H1 (cell line): ENCODE results near the gene LRRC49. TPM values are rescaled to one million over a fixed set of nuclear protein-coding genes. Genes with fewer than 3 reads are reported as not detected.

Experiments
- CTCF ChIA-PET: fragments of 300-600 bp; sonication (Branson Sonifier 250); formaldehyde crosslinking; loops from one replicate; lab custom pipeline; 2021; ENCODE audit not compliant: partially characterized antibody; lab: Charles Lee
- POLR2A ChIA-PET: fragments of 300-600 bp; sonication (Branson Sonifier 250); formaldehyde crosslinking; loops from one replicate; lab custom pipeline; 2021; ENCODE audit warnings: inconsistent platforms; ENCODE audit not compliant: partially characterized antibody; lab: Charles Lee
- DNase-seq, 2 experiments: peaks; one replicate each; pipeline versions ENCODE4 v3.0.0 to v3.0.0-alpha.2; 2010 to 2022; ENCODE audit warnings: low spot score in 2 of 2, low read depth in 1 of 2, mixed read lengths in 1 of 2
- FAIRE-seq: peaks from 2 replicates; lab custom pipeline; 2011; peaks lifted over from hg19 to GRCh38; lab: Jason Lieb, UNC
- H2AFZ ChIP-seq: 2 replicates; pipeline ENCODE4 v1.8.1; 2012; ENCODE audit warnings: low read length, inconsistent platforms
- H2AK5ac ChIP-seq: 2 replicates; pipeline ENCODE4 v1.6.1; 2013; ENCODE audit warnings: low read depth, low read length
- H2BK120ac ChIP-seq: replicated peaks from 2 replicates; pipeline ENCODE3; 2013; ENCODE audit warnings: low read depth, low read length, inconsistent platforms
- H2BK12ac ChIP-seq: 2 replicates; pipeline ENCODE4 v1.6.1; 2013; ENCODE audit warnings: low read depth, low read length
- H2BK15ac ChIP-seq: 2 replicates; pipeline ENCODE4 v1.6.1; 2013; ENCODE audit warnings: low read length
- H2BK20ac ChIP-seq: 2 replicates; pipeline ENCODE4 v1.6.1; 2013; ENCODE audit warnings: low read length
- H2BK5ac ChIP-seq: 2 replicates; pipeline ENCODE4 v1.6.1; 2013; ENCODE audit warnings: low read depth, low read length
- H3K14ac ChIP-seq: 2 replicates; pipeline ENCODE4 v1.6.1; 2013; ENCODE audit warnings: inconsistent platforms; ENCODE audit not compliant: insufficient read length
- H3K18ac ChIP-seq: 2 replicates; pipeline ENCODE4 v1.6.1; 2013; ENCODE audit warnings: low read length; ENCODE audit errors: extremely low read depth
- H3K23ac ChIP-seq: 2 replicates; pipeline ENCODE4 v1.6.1; 2013; ENCODE audit warnings: inconsistent platforms; ENCODE audit not compliant: insufficient read length
- H3K23me2 ChIP-seq: 2 replicates; pipeline ENCODE4 v1.6.1; 2013; ENCODE audit warnings: low read depth, low read length
- H3K27ac ChIP-seq: 2 replicates; pipeline ENCODE4 v1.6.1; 2011; ENCODE audit warnings: low read depth, low read length, inconsistent platforms
- H3K27me3 ChIP-seq, 4 experiments: replicated peaks in 1 of 4; 1 replicate in 1 of 4; 2 replicates in 3 of 4; pipeline versions ENCODE4 v1.6.1 to v1.8.1; 2011 to 2013; ENCODE audit warnings: low read length in 3 of 4, mild to moderate bottlenecking in 3 of 4, inconsistent platforms in 2 of 4, mixed read lengths in 2 of 4, moderate library complexity in 1 of 4; ENCODE audit not compliant: control insufficient read depth in 3 of 4, insufficient read depth in 3 of 4; ENCODE audit errors: extremely low read depth in 1 of 4
- H3K36me3 ChIP-seq, 4 experiments: 2 replicates each; pipeline versions ENCODE4 v1.6.1 to v1.8.1; 2011 to 2013; ENCODE audit warnings: mild to moderate bottlenecking in 4 of 4, low read length in 3 of 4, moderate library complexity in 2 of 4, control low read depth in 1 of 4, inconsistent platforms in 1 of 4; ENCODE audit not compliant: insufficient read depth in 4 of 4, control insufficient read depth in 2 of 4
- H3K4ac ChIP-seq: replicated peaks from 2 replicates; pipeline ENCODE3; 2013; ENCODE audit warnings: low read length, low read depth, mixed read lengths, inconsistent platforms; ENCODE audit not compliant: insufficient read length
- H3K4me1 ChIP-seq, 4 experiments: replicated peaks in 1 of 4; 1 replicate in 1 of 4; 2 replicates in 3 of 4; pipeline versions ENCODE4 v1.6.1 to v1.8.1; 2011 to 2013; ENCODE audit warnings: low read length in 3 of 4, inconsistent platforms in 2 of 4, mixed read lengths in 1 of 4; ENCODE audit not compliant: insufficient read depth in 4 of 4, control insufficient read depth in 3 of 4
- H3K4me2 ChIP-seq, 2 experiments: 2 replicates each; pipeline versions ENCODE4 v1.6.1 to v1.8.1; 2011 to 2013; ENCODE audit warnings: low read depth in 2 of 2, low read length in 2 of 2, control low read depth in 1 of 2, inconsistent platforms in 1 of 2, mild to moderate bottlenecking in 1 of 2; ENCODE audit not compliant: insufficient read depth in 1 of 2
- H3K4me3 ChIP-seq, 4 experiments: fragments of 200-600, 300-600 bp in 1 of 4; sonication (generic), shearing (Covaris generic), sonication (Bioruptor Twin) in 1 of 4; 2 replicates each; pipeline versions ENCODE4 v1.5.1 to v1.8.1; 2011 to 2016; ENCODE audit warnings: low read length in 4 of 4, low read depth in 3 of 4, control low read depth in 2 of 4, inconsistent platforms in 2 of 4, mild to moderate bottlenecking in 2 of 4, mixed read lengths in 1 of 4, moderate library complexity in 1 of 4; ENCODE audit not compliant: insufficient read depth in 2 of 4; ENCODE audit errors: extremely low read depth in 1 of 4
- H3K56ac ChIP-seq: replicated peaks from 2 replicates; pipeline ENCODE3; 2013; ENCODE audit warnings: low read depth, mild to moderate bottlenecking, mixed read lengths, low read length, inconsistent platforms; ENCODE audit not compliant: insufficient read length
- H3K79me1 ChIP-seq: 2 replicates; pipeline ENCODE4 v1.6.1; 2013; ENCODE audit warnings: low read depth, low read length, control low read depth
- H3K79me2 ChIP-seq, 2 experiments: 2 replicates each; pipeline versions ENCODE4 v1.6.1 to v1.8.1; 2012 to 2013; ENCODE audit warnings: low read length in 2 of 2, mild to moderate bottlenecking in 2 of 2, inconsistent platforms in 1 of 2; ENCODE audit not compliant: insufficient read depth in 2 of 2, control insufficient read depth in 1 of 2
- H3K9ac ChIP-seq, 4 experiments: replicated peaks in 1 of 4; 1 replicate in 1 of 4; 2 replicates in 3 of 4; pipeline versions ENCODE4 v1.6.1 to v1.8.1; 2011 to 2013; ENCODE audit warnings: low read depth in 3 of 4, low read length in 3 of 4, control low read depth in 2 of 4, mild to moderate bottlenecking in 2 of 4, moderate library complexity in 2 of 4, inconsistent platforms in 1 of 4; ENCODE audit errors: extremely low read depth in 1 of 4
- H3K9me3 ChIP-seq, 2 experiments: 2 replicates each; pipeline versions ENCODE4 v1.6.1 to v1.8.1; 2012 to 2013; ENCODE audit warnings: mild to moderate bottlenecking in 2 of 2, moderate library complexity in 2 of 2, control low read depth in 1 of 2, inconsistent platforms in 1 of 2, low read depth in 1 of 2, low read length in 1 of 2, mixed read lengths in 1 of 2; ENCODE audit not compliant: insufficient read depth in 2 of 2
- H4K20me1 ChIP-seq, 2 experiments: replicated peaks in 1 of 2; 2 replicates each; pipeline versions ENCODE3 to v1.8.1; 2011 to 2013; ENCODE audit warnings: inconsistent platforms in 2 of 2, low read length in 2 of 2, mild to moderate bottlenecking in 1 of 2; ENCODE audit not compliant: insufficient read depth in 2 of 2, control insufficient read depth in 1 of 2
- H4K5ac ChIP-seq: 2 replicates; pipeline ENCODE4 v1.6.1; 2013; ENCODE audit warnings: low read length, low read depth, mixed read lengths, inconsistent platforms; ENCODE audit not compliant: insufficient read length
- H4K8ac ChIP-seq: 2 replicates; pipeline ENCODE4 v1.8.0; 2013; ENCODE audit warnings: mild to moderate bottlenecking, moderate library complexity, low read length, inconsistent platforms; ENCODE audit not compliant: insufficient read depth; ENCODE audit errors: extremely low read depth
- H4K91ac ChIP-seq: replicated peaks from 2 replicates; pipeline ENCODE3; 2013; ENCODE audit warnings: low read length, mixed read lengths, inconsistent platforms; ENCODE audit not compliant: insufficient read length
- ASH2L ChIP-seq: fragments of 200-600, 300-600 bp; sonication (generic); IDR thresholded peaks from one replicate; pipeline ENCODE4 v1.7.1; 2017; ENCODE audit warnings: low read length
- CBX5 ChIP-seq: fragments of 300-800, 300-1000 bp; sonication (generic); IDR thresholded peaks from 2 replicates; pipeline ENCODE4 v1.7.1; 2016; ENCODE audit warnings: antibody characterized with exemption, low read length, low read depth
- MAFK ChIP-seq: IDR thresholded peaks from 2 replicates; pipeline ENCODE4 v1.6.1; 2012; ENCODE audit warnings: low read depth, mild to moderate bottlenecking, improper control_type of control experiment, low read length
- POU5F1 ChIP-seq: IDR thresholded peaks from 2 replicates; pipeline ENCODE4 v1.6.1; 2011; ENCODE audit warnings: low read depth, mild to moderate bottlenecking, low read length, moderate library complexity
- RXRA ChIP-seq: IDR thresholded peaks from 2 replicates; pipeline ENCODE4 v1.6.1; 2011; ENCODE audit warnings: low read depth, mild to moderate bottlenecking, low read length, moderate library complexity; ENCODE audit not compliant: insufficient read depth
- TAF1 ChIP-seq: IDR thresholded peaks from 2 replicates; pipeline ENCODE4 v1.6.1; 2011; ENCODE audit warnings: mild to moderate bottlenecking, low read depth, low read length
- WGBS, 2 experiments: shearing (Covaris generic) in 1 of 2; methylation state at CpG; one replicate each; pipeline versions ENCODE4 v1.1.6 to v1.1.7; 2013 to 2015; ENCODE audit warnings: low lambda C conversion rate in 2 of 2, mixed read lengths in 2 of 2, inconsistent platforms in 1 of 2, low coverage in 1 of 2, missing lambda C conversion rate in 1 of 2; ENCODE audit not compliant: insufficient replicate concordance in 2 of 2, insufficient coverage in 1 of 2, insufficient read length in 1 of 2; ENCODE audit errors: extremely low coverage in 1 of 2, missing lambda C conversion rate in 1 of 2; 5-methylcytosine and 5-hydroxymethylcytosine counted together
- polyA plus RNA-seq, 7 experiments: library from polyadenylated mRNA; depleted of rRNA in 3 of 7; stranded (reverse) in 5 of 7; unstranded in 2 of 7; fragments of >200 nt in 5 of 7; fragments of 200-250 nt in 2 of 7; gene quantifications; 1 replicate in 5 of 7; 2 replicates in 1 of 7; 4 replicates in 1 of 7; pipeline versions ENCODE4 v1.2.1 to v1.2.3, GENCODE V29; 2011 to 2013; ENCODE audit warnings: missing spikeins in 2 of 7, mixed read lengths in 2 of 7
- total RNA-seq: library from RNA; stranded (reverse); fragmentation: NEBNext Ultra II Directional; extraction: Animal tissue kit (Norgen Biotek cat#: 25700); gene quantifications from 2 replicates; pipeline ENCODE4 v1.2.1, GENCODE V29; 2021

The LRRC49 gene
- total and polyA plus RNA-seq, 2 of the 8 experiments (the other 6 are each of a cell fraction or from before 2014, with no cell fraction given), result 5.0 to 10.4 TPM

GRCh38 chr15:70964058-70964457 is 71.4 kb downstream of the LRRC49 start:
- H2AFZ ChIP-seq, result no peak overlapping the region
- FAIRE-seq (no peak), DNase-seq (no peak)
- no peak overlapping the region for H2BK12ac ChIP-seq
- no peak overlapping the region for H3K4me2 ChIP-seq
- no peak overlapping the region for H2BK120ac ChIP-seq
- H4K5ac ChIP-seq, result no peak overlapping the region
- H3K36me3 ChIP-seq, result no peaks in the 10 kb centered on the region; a peak in 1 of 8 replicates
- no peak overlapping the region for H3K14ac ChIP-seq
- no peak overlapping the region for H3K23ac ChIP-seq
- 86% methylated on average over 5 of the region's 5 CpGs; no CpG with 5 or more reads in 1 of the 2 experiments for WGBS, 2 experiments
- ChIA-PET CTCF (interaction anchor here (1.8 to 3.1 kb wide), 2 partner anchors 10 to 788 kb away, joined by 4 to 9 read pairs; no protein-coding TSS in a partner anchor), POLR2A (no interaction called here)
- H2BK15ac ChIP-seq, result no peak overlapping the region
- H3K4me1 ChIP-seq, result no peaks in the 10 kb centered on the region
- H3K9ac ChIP-seq, result no peak overlapping the region
- H3K9me3 ChIP-seq, result no peaks in the 10 kb centered on the region
- H2BK20ac ChIP-seq, result no peak overlapping the region
- no peaks in the 10 kb centered on the region for H3K27me3 ChIP-seq
- H3K4me3 ChIP-seq, result no peak overlapping the region
- no peak overlapping the region for H3K56ac ChIP-seq
- TF ChIP-seq CBX5 (no peak), ASH2L (no peak), TAF1 (no peak), RXRA (no peak), POU5F1 (no peak), MAFK (no peak)
- H3K79me2 ChIP-seq, result no peaks in the 10 kb centered on the region
- no peak overlapping the region for H3K4ac ChIP-seq
- H2BK5ac ChIP-seq, result no peak overlapping the region
- no peaks in the 10 kb centered on the region for H3K79me1 ChIP-seq
- no peak overlapping the region for H4K8ac ChIP-seq
- H3K18ac ChIP-seq, result no peak overlapping the region
- no peak overlapping the region for H3K27ac ChIP-seq
- no peaks in the 10 kb centered on the region for H4K20me1 ChIP-seq
- no peak overlapping the region for H2AK5ac ChIP-seq
- no peak overlapping the region for H4K91ac ChIP-seq
- no peaks in the 10 kb centered on the region for H3K23me2 ChIP-seq
